WTC11 (cell line): ENCODE measurements around the gene TRAPPC14. TPM values are rescaled to one million over a fixed set of nuclear protein-coding genes. Genes with fewer than 3 reads are reported as not detected.
A peak's percentile ranks its signal among the peaks of the same experiment; 100 is the strongest.

Experiments used
- ATAC-seq: fragments of 200-7000 bp; cut with Tn5 transposase; 2 replicates; pipeline ENCODE4 v1.10.0; 2021; ENCODE audit warnings: mild to moderate bottlenecking, moderate library complexity
- CTCF ChIA-PET: fragments of 300-600 bp; sonication (Branson Sonifier 250); formaldehyde crosslinking; loops from one replicate; lab custom pipeline; 2021; ENCODE audit warnings: antibody characterized with exemption; lab: Charles Lee
- POLR2A ChIA-PET: fragments of 350-600 bp; sonication (Branson Sonifier 250); formaldehyde crosslinking; loops from one replicate; lab custom pipeline; 2021; ENCODE audit warnings: antibody characterized with exemption; lab: Charles Lee
- DNase-seq: peaks from one replicate; pipeline ENCODE4 v3.0.0; 2021; ENCODE audit warnings: low spot score
- H3K27ac Mint-ChIP-seq: 2 replicates; pipeline ENCODE4 v1.8.0; 2021; ENCODE audit warnings: mixed read lengths
- H3K27me3 Mint-ChIP-seq: 2 replicates; pipeline ENCODE4 v1.8.0; 2021; ENCODE audit warnings: low read depth, mild to moderate bottlenecking, moderate library complexity, mixed read lengths
- H3K36me3 Mint-ChIP-seq: 2 replicates; pipeline ENCODE4 v1.8.0; 2021; ENCODE audit warnings: mixed read lengths
- H3K4me1 Mint-ChIP-seq: 2 replicates; pipeline ENCODE4 v1.8.0; 2022; ENCODE audit warnings: mixed read lengths
- H3K4me3 Mint-ChIP-seq: 2 replicates; pipeline ENCODE4 v1.8.0; 2021; ENCODE audit warnings: mild to moderate bottlenecking, moderate library complexity, mixed read lengths
- H3K9me3 Mint-ChIP-seq: 2 replicates; pipeline ENCODE4 v1.8.0; 2021; ENCODE audit warnings: mixed read lengths
- ARID4B ChIP-seq: sonication (generic); formaldehyde crosslinking; IDR thresholded peaks from 2 replicates; pipeline ENCODE4 v1.8.0; 2023; ENCODE audit warnings: missing genetic modification reagents, mild to moderate bottlenecking, borderline replicate concordance
- ATF1 ChIP-seq: sonication (generic); formaldehyde crosslinking; IDR thresholded peaks from 2 replicates; pipeline ENCODE4 v1.8.1; 2023; ENCODE audit warnings: mild to moderate bottlenecking, moderate library complexity, missing genetic modification reagents
- ETV6 ChIP-seq: sonication (generic); formaldehyde crosslinking; IDR thresholded peaks from 2 replicates; pipeline ENCODE4 v1.8.1; 2022; ENCODE audit warnings: mild to moderate bottlenecking, missing genetic modification reagents
- FOXJ3 ChIP-seq: sonication (generic); formaldehyde crosslinking; IDR thresholded peaks from 2 replicates; pipeline ENCODE4 v1.9.0; 2021; ENCODE audit warnings: missing genetic modification reagents, mild to moderate bottlenecking, borderline replicate concordance
- FOXK1 ChIP-seq: sonication (generic); formaldehyde crosslinking; IDR thresholded peaks from 2 replicates; pipeline ENCODE4 v1.8.0; 2022; ENCODE audit warnings: mild to moderate bottlenecking, moderate library complexity, missing genetic modification reagents
- FOXP1 ChIP-seq: sonication (generic); formaldehyde crosslinking; IDR thresholded peaks from 2 replicates; pipeline ENCODE4 v1.8.0; 2022; ENCODE audit warnings: missing genetic modification reagents, mild to moderate bottlenecking, moderate library complexity, borderline replicate concordance
- GABPB1 ChIP-seq: sonication (generic); formaldehyde crosslinking; IDR thresholded peaks from 2 replicates; pipeline ENCODE4 v1.8.1; 2023; ENCODE audit warnings: mild to moderate bottlenecking, missing genetic modification reagents
- GTF2I ChIP-seq: fragments of 250-450 bp; sonication (Bioruptor Pico); conservative IDR thresholded peaks from 2 replicates; pipeline ENCODE4 v1.4.0; 2021; ENCODE audit warnings: mild to moderate bottlenecking
- MXD4 ChIP-seq: fragments of 250-450 bp; sonication (Bioruptor Pico); IDR thresholded peaks from 2 replicates; pipeline ENCODE4 v1.8.0; 2021; ENCODE audit warnings: mild to moderate bottlenecking, moderate library complexity, borderline replicate concordance
- NFYB ChIP-seq: sonication (generic); formaldehyde crosslinking; conservative IDR thresholded peaks from 2 replicates; pipeline ENCODE4 v1.8.0; 2022; ENCODE audit warnings: low read depth, missing genetic modification reagents
- NR1H2 ChIP-seq: sonication (generic); formaldehyde crosslinking; IDR thresholded peaks from 2 replicates; pipeline ENCODE4 v1.9.0; 2021; ENCODE audit warnings: mild to moderate bottlenecking, moderate library complexity, missing genetic modification reagents
- NR3C1 ChIP-seq: sonication (generic); formaldehyde crosslinking; conservative IDR thresholded peaks from 2 replicates; pipeline ENCODE4 v1.8.1; 2023; ENCODE audit warnings: low read depth, mild to moderate bottlenecking, missing genetic modification reagents
- OVOL2 ChIP-seq: fragments of 250-450 bp; sonication (Bioruptor Pico); IDR thresholded peaks from 2 replicates; pipeline ENCODE4 v1.9.0; 2021; ENCODE audit warnings: mild to moderate bottlenecking, borderline replicate concordance
- SMAD3 ChIP-seq: sonication (generic); formaldehyde crosslinking; IDR thresholded peaks from 2 replicates; pipeline ENCODE4 v1.8.0; 2022; ENCODE audit warnings: missing genetic modification reagents, mild to moderate bottlenecking, borderline replicate concordance
- SP1 ChIP-seq: sonication (generic); formaldehyde crosslinking; conservative IDR thresholded peaks from 2 replicates; pipeline ENCODE4 v1.8.1; 2022; ENCODE audit warnings: missing genetic modification reagents
- ZNF121 ChIP-seq: sonication (generic); formaldehyde crosslinking; IDR thresholded peaks from 2 replicates; pipeline ENCODE4 v1.8.0; 2023; ENCODE audit warnings: missing genetic modification reagents
- ZNF232 ChIP-seq: sonication (generic); formaldehyde crosslinking; IDR thresholded peaks from 2 replicates; pipeline ENCODE4 v1.8.0; 2022; ENCODE audit warnings: mild to moderate bottlenecking, missing genetic modification reagents
- ZNF317 ChIP-seq: sonication (generic); formaldehyde crosslinking; IDR thresholded peaks from 2 replicates; pipeline ENCODE4 v1.8.1; 2023; ENCODE audit warnings: low read depth, mild to moderate bottlenecking, moderate library complexity, missing genetic modification reagents, borderline replicate concordance
- ZNF416 ChIP-seq: fragments of 250-450 bp; sonication (Bioruptor Pico); IDR thresholded peaks from 2 replicates; pipeline ENCODE4 v1.9.0; 2021; ENCODE audit warnings: mild to moderate bottlenecking, inconsistent platforms
- ZNF671 ChIP-seq: fragments of 250-450 bp; sonication (Bioruptor Pico); IDR thresholded peaks from 2 replicates; pipeline ENCODE4 v1.8.0; 2021; ENCODE audit warnings: mild to moderate bottlenecking
- ZSCAN18 ChIP-seq: fragments of 250-450 bp; sonication (Bioruptor Pico); IDR thresholded peaks from 2 replicates; pipeline ENCODE4 v2.1.2; 2022; ENCODE audit warnings: mild to moderate bottlenecking, moderate library complexity
- total RNA-seq: library from RNA; stranded (reverse); gene quantifications from 3 replicates; pipeline ENCODE4 v1.2.3, GENCODE V29; 2021
- TF ChIP-seq, protein P1 (sequence below): sonication (generic); formaldehyde crosslinking; IDR thresholded peaks from 2 replicates; pipeline ENCODE4 v1.8.0; 2022; ENCODE audit warnings: mild to moderate bottlenecking, missing genetic modification reagents
- TF ChIP-seq, protein P2 (sequence below): fragments of 250-450 bp; sonication (Bioruptor Pico); IDR thresholded peaks from 2 replicates; pipeline ENCODE4 v1.9.0; 2021; ENCODE audit warnings: mild to moderate bottlenecking
- TF ChIP-seq, protein P3 (sequence below): sonication (generic); formaldehyde crosslinking; conservative IDR thresholded peaks from 2 replicates; pipeline ENCODE4 v1.8.1; 2022; ENCODE audit warnings: mild to moderate bottlenecking, missing genetic modification reagents

The TRAPPC14 gene
- total RNA-seq, 1 experiment from 2014 or later: 28.0 TPM

DNA sequence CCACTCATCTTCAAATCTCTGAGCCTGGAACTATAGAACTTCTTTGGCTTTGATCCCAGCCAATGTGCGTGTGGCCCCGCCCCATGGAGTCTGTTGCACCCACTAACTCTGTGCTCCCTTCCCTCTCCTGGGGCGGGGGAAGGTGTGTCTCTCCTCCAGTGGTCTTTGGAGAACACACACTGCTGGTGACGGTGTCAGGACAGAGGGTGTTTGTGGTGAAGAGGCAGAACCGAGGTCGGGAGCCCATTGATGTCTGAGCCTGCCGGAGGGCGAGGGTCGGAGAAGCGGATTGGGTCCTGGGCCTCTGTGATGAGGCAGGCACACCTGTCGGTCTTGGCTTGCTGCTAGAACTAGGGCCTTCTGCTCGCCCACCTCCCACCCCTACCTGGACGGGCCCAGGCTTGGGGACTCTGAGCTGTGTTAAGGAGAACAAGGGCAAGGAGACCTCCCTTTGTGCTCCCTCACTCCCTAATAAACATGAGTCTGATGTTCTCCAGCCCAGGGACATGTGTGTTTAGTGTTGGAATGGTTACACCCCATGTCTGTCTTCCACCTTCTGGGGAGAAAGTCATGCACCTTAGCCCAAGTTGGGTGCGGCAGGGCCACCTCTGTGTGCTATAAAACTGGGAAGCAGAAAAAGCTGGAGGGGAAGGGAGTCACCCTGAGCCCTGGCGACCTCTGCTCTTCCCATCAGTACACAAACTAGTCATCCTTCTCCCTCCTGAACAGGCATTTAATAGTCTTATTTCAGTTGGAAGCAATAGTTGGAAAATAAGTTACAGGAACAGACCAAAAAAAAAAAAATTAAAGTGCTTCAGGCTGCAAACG, 4.6 kb downstream of the TRAPPC14 start:
- CTCF ChIA-PET: interaction anchor here (1.5 kb wide), 1 partner anchor 23 kb away, joined by 5 read pairs; no protein-coding TSS in a partner anchor
- peaks cover 32% of the 10 kb centered on the region for H3K36me3 Mint-ChIP-seq
- no peak for TF ChIP-seq NFYB (CRISPR knock-in tag)
- TF ChIP-seq ZNF121 (CRISPR knock-in tag): 0 out of 2 replicates have a peak, but pooled peaks have one; percentile 3
- TF ChIP-seq, all 79 proteins: peak for 1
- POLR2A ChIA-PET: no interaction called here
- Mint-ChIP-seq H3K9me3 (no peaks in the 10 kb centered on the region), H3K4me3 (no peak overlapping the region), H3K4me1 (peaks cover 36% of the 10 kb centered on the region), H3K27me3 (no peaks in the 10 kb centered on the region), H3K27ac (peak overlapping the region; percentile 27; the same call in 1 of the 2 replicates)
- ATAC-seq (no peak), DNase-seq (no peak)

- no peaks in the 10 kb centered on the region for H3K9me3 Mint-ChIP-seq
- no peak for ATAC-seq
- H3K4me3 Mint-ChIP-seq: no peak overlapping the region
- CTCF ChIA-PET: interaction anchor here (0.7 kb wide), 1 partner anchor 11 kb away, joined by 3 read pairs; no protein-coding TSS in a partner anchor
- H3K36me3 Mint-ChIP-seq: peaks cover 32% of the 10 kb centered on the region
- H3K27ac Mint-ChIP-seq: 0 out of 2 replicates have a peak overlapping the region, but pooled peaks have one; percentile 35
- TF ChIP-seq, protein P1, sequence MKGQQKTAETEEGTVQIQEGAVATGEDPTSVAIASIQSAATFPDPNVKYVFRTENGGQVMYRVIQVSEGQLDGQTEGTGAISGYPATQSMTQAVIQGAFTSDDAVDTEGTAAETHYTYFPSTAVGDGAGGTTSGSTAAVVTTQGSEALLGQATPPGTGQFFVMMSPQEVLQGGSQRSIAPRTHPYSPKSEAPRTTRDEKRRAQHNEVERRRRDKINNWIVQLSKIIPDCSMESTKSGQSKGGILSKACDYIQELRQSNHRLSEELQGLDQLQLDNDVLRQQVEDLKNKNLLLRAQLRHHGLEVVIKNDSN (CRISPR knock-in tag): no peak
- TF ChIP-seq ZNF671 (CRISPR knock-in tag): no peak
- no peak for TF ChIP-seq ZSCAN18
- TF ChIP-seq, protein P2, sequence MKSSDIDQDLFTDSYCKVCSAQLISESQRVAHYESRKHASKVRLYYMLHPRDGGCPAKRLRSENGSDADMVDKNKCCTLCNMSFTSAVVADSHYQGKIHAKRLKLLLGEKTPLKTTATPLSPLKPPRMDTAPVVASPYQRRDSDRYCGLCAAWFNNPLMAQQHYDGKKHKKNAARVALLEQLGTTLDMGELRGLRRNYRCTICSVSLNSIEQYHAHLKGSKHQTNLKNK (CRISPR knock-in tag): no peak
- no peak for TF ChIP-seq NR3C1 (CRISPR knock-in tag)
- no peak for TF ChIP-seq SMAD3 (CRISPR knock-in tag)
- TF ChIP-seq, all 79 proteins: peak for 0
- H3K4me1 Mint-ChIP-seq: peaks cover 38% of the 10 kb centered on the region
- DNase-seq: no peak
- H3K27me3 Mint-ChIP-seq: no peaks in the 10 kb centered on the region
- POLR2A ChIA-PET: no interaction called here
These were observed 5.4 kb downstream of the TRAPPC14 start for GRCh38 chr7:100152937-100153666.

- ChIA-PET CTCF (interaction anchor here (0.7 kb wide), 1 partner anchor 12 kb away, joined by 3 read pairs; no protein-coding TSS in a partner anchor), POLR2A (no interaction called here)
- Mint-ChIP-seq H3K27ac (peak overlapping the region; percentile 16), H3K36me3 (peaks cover 32% of the 10 kb centered on the region), H3K4me1 (peaks cover 35% of the 10 kb centered on the region), H3K9me3 (no peaks in the 10 kb centered on the region), H3K27me3 (no peaks in the 10 kb centered on the region), H3K4me3 (no peak overlapping the region)
- no peak for DNase-seq
- no peak for ATAC-seq
- TF ChIP-seq GTF2I (CRISPR knock-in tag) (no peak), GABPB1 (CRISPR knock-in tag) (no peak), ARID4B (no peak), ETV6 (CRISPR knock-in tag) (no peak), ZNF232 (CRISPR knock-in tag) (no peak), FOXJ3 (no peak), NR1H2 (CRISPR knock-in tag) (no peak), ZNF317 (CRISPR knock-in tag) (no peak), FOXP1 (CRISPR knock-in tag) (no peak), SP1 (CRISPR knock-in tag) (no peak), OVOL2 (CRISPR knock-in tag) (no peak), ZNF416 (CRISPR knock-in tag) (no peak), ATF1 (CRISPR knock-in tag) (no peak), MXD4 (CRISPR knock-in tag) (no peak), FOXK1 (no peak)
- TF ChIP-seq, protein P3, sequence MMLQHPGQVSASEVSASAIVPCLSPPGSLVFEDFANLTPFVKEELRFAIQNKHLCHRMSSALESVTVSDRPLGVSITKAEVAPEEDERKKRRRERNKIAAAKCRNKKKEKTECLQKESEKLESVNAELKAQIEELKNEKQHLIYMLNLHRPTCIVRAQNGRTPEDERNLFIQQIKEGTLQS (CRISPR knock-in tag): no peak
These were observed 6.1 kb downstream of the TRAPPC14 start for GRCh38 chr7:100152404-100152803.
